Subcutaneous adipose tissue (tissue), 4 donors: ENCODE measurements around the gene KLF15. TPM values are rescaled to one million over a fixed set of nuclear protein-coding genes. Genes with fewer than 3 reads are reported as not detected.

ENCODE experiments used
- total RNA-seq, 4 donors: library from RNA; depleted of rRNA; stranded (reverse); fragments of >200 nt; gene quantifications; one replicate each; pipeline ENCODE4 v1.1.0, GENCODE V29; 2016
- TF ChIP-seq, protein P1 (sequence below): fragments of 450-650 bp; IDR thresholded peaks from one replicate; pipeline ENCODE4 v1.5.1; 2016; ENCODE audit warnings: low read depth, mild to moderate bottlenecking, control low read depth, antibody characterized with exemption, moderate library complexity

Gene KLF15
- total RNA-seq, 4 donors from 2014 or later = 51.3 to 147 (median 73.0) TPM

DNA sequence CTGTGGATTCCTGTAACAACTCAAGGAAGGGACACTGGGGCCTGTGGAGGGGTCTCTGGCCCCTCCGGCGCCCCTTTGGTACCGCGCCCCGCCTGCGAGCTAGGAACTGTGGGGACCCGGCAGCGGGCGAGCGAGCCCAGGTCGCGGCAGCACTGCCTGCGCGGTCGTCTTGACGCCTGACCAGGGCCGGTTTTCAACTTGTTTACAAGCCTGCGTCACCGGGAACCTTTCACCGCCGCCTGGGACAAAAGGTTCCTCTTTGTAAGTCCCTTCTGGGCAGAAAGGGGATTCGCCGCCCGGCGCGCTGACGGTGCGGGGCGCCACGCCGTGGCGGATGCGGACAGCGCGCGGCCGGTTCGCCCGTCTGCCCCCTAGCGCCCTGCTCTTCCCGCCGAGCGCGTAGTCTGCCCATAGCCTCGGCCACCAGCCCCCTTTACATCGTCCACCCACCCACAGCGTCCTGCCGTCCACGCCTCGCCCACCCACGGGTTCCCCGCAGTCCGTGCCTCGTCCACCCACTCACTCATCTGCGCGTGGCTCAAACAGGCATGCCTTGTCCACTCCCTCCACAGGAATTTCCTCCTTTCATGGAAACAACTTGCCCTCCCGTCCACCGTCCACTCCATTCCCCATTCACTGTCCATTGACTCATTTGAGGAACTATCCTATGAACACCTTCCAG is 32.0 kb upstream of the KLF15 start:
- TF ChIP-seq, protein P1, sequence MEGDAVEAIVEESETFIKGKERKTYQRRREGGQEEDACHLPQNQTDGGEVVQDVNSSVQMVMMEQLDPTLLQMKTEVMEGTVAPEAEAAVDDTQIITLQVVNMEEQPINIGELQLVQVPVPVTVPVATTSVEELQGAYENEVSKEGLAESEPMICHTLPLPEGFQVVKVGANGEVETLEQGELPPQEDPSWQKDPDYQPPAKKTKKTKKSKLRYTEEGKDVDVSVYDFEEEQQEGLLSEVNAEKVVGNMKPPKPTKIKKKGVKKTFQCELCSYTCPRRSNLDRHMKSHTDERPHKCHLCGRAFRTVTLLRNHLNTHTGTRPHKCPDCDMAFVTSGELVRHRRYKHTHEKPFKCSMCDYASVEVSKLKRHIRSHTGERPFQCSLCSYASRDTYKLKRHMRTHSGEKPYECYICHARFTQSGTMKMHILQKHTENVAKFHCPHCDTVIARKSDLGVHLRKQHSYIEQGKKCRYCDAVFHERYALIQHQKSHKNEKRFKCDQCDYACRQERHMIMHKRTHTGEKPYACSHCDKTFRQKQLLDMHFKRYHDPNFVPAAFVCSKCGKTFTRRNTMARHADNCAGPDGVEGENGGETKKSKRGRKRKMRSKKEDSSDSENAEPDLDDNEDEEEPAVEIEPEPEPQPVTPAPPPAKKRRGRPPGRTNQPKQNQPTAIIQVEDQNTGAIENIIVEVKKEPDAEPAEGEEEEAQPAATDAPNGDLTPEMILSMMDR = no peak

DNA sequence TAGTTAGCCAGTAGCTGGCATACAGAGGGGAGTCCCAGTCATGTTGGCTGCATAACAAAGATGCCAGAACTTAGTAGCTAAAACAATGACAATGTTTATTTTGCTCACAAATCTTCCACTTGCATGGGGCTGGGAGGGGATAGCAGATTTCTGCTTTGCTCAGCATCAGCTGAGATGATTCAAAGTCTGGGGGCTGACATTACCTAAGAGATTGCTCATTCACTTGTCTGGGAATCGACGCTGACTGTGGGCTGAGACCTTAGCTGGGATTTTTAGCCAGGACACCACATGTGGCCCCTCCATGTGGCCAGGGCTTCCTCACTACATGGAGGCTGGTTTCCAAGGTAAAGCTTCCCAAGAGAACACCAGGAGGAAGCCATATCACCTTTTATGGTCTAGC is 24.8 kb upstream of the KLF15 start:
- TF ChIP-seq, protein P1 = no peak

DNA sequence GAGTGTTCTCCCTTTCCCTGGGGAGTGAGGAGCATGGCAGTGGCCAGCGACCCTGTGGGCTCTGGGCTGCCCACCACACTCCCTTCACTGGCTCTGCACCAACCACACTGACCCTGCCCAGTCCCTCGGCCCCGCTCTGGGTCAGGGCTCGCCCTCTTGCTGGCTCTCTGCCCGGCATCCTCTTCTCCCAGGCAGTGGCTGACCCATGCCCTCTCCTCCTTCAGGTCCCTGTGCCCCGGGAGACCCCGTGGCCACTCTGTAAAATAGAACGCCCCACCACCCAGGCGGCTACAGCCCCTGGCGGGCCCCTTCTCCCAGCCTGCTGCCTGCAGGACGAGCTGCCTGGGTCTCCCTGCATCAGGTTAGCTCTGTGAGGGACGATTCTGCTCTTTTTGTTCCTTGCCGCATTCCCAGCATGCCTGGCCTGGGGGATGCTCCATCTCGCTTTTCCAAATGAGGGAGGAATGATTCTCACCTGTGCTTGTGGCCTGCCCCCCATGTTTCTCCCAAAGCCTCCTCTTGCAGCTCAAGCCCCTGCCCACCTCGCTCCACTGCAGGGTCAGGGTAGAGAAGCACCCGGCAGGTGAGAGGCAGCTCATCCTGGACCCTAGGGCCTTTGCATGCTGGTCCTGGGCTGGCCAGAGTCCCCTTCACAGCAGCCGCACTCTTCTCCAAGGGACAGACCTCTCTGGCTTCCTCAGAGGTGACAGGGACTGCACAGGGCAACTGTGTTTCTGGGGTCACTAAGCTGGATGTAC is 23.0 kb upstream of the KLF15 start:
- TF ChIP-seq, protein P1 = no peak

DNA sequence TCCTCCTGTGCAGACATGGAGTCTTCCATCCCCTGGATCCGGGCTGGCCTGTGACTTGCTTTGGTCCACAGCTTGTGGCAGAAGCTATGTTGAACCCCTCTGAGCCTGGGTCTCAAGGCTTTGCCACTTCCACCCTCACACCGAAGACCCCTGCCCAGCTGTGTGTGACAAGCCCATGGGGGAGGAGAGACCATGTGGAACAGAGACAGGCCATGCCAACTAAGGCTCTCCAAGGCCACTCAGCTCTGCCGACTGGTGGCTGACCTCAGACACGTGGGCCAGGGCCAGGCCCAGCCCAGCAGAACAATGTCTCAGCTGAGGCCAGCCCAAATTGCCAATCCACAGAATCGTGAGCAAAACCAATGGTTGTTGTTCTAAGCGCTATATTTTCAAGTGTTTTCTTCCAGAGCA is 21.1 kb upstream of the KLF15 start:
- TF ChIP-seq, protein P1 = no peak

DNA sequence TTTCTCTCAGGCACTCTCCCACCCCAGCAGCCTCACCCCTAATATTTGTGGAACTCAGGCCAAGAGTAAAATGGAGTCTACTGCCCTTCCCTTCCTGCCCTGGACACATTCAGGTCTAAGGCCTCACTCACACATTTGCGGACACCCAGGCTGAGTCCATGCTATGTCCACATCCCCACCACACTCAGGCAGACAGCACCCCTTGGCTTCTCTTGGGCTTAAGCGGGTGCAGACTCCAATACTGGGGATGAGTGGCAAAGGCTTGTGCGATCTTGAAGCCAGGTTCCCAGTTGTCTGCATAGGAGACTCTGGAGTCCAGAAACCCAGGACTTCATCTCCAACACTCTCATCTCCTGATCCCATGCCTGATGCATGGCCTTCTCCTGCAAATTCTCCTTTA is 20.0 kb upstream of the KLF15 start:
- TF ChIP-seq, protein P1 = no peak

DNA sequence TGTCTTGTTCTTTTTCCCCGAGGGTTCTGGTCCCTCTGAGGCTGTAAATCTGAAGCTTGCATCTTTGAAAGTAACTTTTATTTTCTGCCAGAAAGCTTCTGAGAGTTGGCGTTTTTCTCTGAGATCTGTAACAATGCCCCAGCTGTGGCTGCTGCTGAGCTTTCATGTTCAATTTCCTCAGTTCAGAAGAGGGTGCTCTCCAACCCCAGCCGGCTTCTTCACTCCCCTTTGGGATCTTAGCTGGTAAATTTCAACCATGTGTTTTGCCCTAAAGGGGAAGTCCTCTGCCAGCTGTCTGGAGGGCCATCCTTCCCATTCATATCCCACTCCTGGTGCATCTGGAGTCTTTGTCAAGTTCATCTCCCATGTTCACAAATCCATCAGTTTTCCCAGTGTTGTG is 19.2 kb upstream of the KLF15 start:
- TF ChIP-seq, protein P1 = no peak

DNA sequence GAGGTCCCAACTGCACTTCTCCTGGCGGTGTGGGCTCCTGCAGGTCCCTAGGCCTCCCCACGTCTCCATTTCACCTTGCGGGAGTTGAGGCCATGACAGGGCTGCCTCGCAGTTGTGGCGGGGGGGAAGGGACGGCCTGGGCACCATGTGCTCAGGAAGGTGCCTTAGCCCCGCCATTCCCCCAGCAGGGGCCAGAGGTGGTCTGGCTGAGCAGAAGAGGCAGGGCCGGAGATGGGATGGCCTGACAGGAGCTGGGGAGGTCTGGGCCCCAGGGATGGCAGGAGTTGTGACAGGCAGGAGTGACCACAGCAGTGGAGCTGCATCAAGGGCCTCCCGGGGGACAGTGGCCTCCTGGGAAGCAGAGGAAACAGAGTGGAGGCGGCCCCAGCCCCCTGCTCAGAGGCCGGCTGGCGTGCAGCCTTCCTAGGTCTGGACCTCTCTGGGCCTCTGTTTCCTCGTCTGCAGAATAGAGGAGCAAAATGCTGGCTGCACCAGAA is 18.7 kb upstream of the KLF15 start:
- TF ChIP-seq, protein P1 = no peak
